Fibroblast of skin of scalp (primary cell): ENCODE results near the gene TTC21A.
"Not testable (repeated sequence)": the region's sequence is repeated elsewhere in the genome, so short reads cannot be mapped to it uniquely, and the experiment has no call there.

Source experiments
- DNase-seq: peaks from one replicate; pipeline ENCODE4 v3.0.0-alpha.2; 2013

The TTC21A gene

DNA sequence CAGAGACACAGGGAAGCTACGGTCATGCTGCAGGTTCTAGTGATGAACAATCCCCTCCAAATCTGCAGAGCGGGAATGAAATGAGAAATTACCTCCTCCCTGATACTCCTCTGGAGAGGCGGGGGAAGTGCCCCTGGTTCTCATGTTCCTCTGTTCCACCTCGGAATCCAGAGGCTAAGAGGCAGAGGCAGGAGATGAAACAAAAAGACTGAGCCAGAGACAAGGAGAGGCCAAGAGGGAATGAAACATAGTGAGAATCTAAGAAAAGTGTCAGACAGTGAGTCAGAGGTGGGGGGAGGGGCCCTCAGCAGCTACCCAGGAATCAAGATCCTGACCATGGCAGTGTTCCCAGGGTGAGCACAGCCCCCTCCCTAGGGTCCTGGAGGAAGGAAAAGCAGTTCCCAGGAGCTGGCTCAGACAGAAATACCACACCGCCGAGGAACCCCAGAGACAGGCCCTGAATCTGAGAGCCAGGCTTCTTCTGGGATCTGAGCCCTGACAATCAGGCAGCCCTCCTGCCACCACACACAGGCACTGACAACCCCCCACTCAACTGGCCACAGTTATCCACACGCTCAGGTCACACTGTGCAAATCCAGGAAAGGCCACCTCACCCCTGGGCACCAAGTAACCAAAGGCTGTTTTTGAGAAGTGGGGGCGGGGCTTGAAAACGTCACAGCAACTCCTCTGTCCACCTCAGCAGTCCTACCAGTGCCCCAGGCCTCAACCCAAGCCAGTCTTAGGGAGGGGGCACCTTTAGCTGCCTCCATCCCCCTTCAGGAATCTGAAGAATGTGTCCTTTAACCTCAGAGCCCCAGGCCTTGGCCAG is 43.5 kb downstream of the TTC21A start:
- DNase-seq: peak; percentile 100

DNA sequence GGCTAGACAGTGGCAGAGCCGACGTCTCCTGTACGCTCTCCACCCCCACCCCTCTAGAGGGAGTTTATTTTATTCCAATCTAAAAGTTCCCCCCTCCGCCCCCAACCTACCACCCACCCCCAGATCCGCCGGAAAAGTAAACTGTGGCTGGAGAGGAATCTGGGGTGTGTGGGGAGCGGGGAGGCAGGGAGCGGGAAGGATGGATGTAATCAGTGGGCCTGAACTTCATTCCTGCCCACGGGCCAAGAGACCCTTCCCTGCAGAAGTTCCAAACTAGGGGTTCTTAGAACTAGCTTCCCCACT is 46.4 kb downstream of the TTC21A start:
- DNase-seq: no peak

GRCh38 chr3:39154280-39155021 is 47.0 kb downstream of the TTC21A start:
- DNase-seq: peak; percentile 48

- no peak for DNase-seq
Observed at GRCh38 chr3:39156421-39156820, 48.9 kb downstream of the TTC21A start.

- no peak for DNase-seq
Observed at GRCh38 chr3:39157359-39157758, 49.9 kb downstream of the TTC21A start.

- DNase-seq: no peak
Observed at GRCh38 chr3:39158148-39158715, 50.8 kb downstream of the TTC21A start.

GRCh38 chr3:39164414-39164813 is 56.9 kb downstream of the TTC21A start:
- no peak for DNase-seq

DNA sequence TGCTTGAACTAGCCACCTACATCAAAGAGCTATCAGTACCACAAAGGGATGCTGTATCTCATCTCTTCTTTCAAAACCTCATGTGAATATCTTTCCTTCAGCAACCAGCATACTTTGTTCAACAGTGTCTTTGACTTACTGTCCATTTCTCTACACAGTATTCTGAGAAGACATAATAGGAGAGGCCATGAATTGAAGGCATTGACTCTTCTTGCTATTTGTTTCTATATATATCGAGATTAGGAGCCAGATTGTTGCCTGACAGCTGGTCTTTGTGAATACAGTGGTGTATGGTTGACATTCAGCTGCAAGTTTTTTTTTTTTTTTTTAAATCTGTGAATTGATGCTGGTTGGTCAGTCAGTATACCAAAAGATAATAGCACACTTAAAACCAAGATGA is 58.0 kb downstream of the TTC21A start:
- DNase-seq: no peak

DNA sequence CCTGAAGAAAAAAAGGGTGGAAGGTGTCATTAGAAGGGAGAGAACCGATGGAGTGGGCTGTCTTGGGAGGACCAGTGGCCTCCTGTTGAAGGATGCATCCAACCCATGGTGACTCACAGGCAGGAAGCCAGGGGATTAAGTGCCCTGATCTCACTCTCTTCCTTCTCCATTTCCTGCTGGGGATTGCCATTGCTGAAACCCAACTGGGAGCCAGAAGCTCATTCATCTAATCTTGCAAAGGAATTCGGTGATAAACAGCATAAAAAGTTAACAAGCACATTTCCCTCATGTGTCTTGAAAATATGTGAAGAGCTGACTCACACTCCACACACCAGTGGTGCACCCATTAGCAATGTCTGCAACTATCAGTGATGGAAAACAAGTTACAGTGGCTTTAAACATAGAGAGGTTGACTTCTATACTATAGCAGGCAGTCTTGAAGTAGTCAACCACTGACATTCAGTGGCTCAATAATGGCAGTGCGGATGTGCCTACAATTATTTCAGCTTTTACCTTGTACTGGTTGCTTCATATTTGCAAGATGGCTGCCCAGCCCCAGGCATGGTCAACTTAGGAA is 58.7 kb downstream of the TTC21A start:
- peak; percentile 97 for DNase-seq

DNA sequence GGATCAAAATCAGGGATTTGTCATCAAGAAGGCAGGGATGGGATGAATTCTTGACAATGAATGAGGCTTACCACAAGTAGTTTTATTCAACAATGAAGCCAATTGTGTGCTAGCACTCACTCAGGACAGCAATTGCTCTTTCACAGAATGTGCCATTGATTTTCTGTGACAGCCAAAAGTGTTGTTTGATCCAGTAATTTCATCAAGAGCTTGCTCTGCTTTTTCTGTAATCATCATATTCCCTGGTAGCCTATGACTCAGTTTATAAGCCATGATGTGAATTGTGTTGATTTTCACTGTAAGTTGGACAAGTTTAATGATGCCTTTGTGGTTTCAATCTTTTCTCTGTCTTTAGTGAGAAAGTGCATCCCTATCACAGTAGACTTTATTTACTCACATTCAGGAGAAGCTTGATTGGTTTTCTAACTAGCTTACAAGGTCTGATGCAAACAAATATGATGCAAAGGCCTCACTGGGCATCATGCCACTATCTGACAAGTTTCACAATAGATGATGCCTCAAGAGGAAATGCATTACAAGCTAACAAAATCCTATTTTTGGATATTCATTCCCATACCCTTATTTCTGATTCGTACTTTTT is 59.6 kb downstream of the TTC21A start:
- DNase-seq: peak; percentile 90

- DNase-seq: no peak
Observed at GRCh38 chr3:39168156-39168780, 60.8 kb downstream of the TTC21A start.

GRCh38 chr3:39169712-39170111 is 62.2 kb downstream of the TTC21A start:
- no peak for DNase-seq

- DNase-seq: no peak
Observed at GRCh38 chr3:39170461-39170860, 63.0 kb downstream of the TTC21A start.

GRCh38 chr3:39170877-39171276 is 63.4 kb downstream of the TTC21A start:
- DNase-seq: not testable (repeated sequence)

DNA sequence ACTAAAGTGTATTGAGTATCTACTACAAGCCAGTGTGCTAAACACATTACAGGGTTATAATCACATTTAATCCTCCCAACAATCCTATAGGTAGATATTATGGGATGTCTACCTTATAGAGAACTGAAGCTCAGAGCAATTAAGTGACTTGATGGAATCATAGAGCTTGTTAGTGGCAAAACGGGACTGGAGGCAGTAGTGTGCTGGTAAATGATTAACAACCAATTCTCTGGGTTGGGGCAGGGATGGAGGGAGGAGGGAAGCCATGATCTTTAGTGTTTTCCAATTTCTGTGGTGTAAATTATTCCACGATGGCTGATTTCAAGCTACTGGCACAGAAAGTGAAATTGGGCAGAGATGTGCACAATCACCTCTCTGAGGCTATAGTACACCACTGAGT is 64.4 kb downstream of the TTC21A start:
- DNase-seq: no peak

DNA sequence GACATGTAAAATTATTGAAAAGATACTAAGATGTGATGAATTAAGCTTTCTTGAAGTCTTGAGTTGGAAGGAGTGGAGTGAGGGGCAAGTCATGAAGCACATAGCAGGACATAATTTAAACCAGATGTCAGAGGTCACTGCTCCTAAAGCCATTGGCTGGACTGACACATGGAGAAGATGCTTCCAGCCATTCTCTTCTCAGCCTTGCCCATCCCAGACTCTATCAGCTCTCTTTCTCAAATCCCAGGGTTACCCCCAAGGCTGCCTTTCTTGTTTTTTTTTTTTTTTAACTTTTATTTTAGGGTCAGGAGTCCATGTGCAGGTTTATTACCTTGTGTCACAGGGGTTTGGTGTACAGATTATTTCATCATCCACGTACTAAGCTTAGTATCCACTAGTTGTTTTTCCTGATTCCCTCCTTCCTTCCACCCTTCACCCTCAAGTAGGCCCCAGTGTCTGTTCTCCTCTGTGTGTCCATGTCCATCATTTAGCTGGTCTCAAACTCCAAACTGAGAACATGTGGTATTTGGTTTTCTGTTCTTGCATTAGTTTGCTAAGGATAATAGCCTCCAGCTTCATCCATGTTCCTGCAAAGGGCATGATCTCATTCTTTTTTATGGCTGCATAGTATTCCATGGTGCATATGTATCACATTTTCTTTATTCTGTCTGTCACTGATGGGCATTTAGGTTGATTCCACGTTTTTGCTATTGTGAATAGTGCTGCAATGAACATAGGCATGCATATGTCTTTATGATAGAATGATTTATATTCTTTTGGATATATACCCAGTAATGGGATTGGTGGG is 66.0 kb downstream of the TTC21A start:
- no peak for DNase-seq

- no peak for DNase-seq
Observed at GRCh38 chr3:39176025-39176714, 68.7 kb downstream of the TTC21A start.

DNA sequence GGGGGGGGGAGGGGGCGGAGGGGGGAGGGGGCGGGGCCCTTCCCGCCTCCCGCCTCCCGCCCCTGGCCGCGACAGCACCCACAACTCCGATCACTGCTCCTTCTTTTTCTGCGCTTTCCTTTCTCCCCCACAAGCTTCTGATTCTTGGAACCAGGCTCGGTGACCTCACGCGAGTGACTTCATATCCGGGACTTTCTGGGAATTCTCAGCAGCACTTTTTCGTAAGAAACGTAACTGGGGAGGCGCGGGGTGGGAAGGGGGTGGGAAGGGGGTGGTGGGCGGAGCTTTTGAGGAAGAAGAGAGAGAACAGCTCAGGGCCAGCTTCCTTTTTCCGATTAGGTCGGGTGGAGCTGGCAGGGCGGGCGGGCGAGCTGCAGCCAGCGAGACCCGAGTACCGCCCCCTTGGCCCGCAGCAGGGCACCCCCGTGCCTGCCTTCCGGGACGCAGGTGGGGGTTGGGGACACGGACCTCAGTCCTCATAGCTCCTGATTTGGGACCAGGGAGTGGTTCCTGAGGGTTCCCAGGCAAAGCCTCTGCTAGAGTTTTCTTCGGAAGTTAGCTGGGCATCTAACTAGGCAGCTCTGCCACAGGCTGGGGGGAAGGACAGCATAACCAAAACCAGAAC is 70.3 kb downstream of the TTC21A start:
- DNase-seq: peak; percentile 95

DNA sequence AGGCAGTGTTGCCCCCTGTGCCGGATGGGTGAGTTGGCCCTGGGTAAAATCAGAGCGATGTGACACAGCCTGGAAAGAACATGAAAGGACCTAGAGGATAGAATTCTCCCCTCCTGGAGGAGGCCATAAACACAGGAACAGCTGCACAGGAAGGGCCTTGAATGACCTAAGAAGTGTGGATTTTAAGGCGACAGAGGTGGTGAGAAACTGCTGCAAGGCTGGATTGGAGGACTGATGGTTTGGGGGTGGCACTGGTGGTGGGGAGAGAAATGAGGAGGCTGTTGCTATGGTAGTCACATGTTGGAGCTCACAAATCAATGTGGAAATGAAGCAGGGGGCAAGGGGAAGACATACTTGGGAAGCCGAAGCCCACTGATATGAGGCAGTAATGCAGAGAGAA is 71.1 kb downstream of the TTC21A start:
- no peak for DNase-seq

- DNase-seq: no peak
Observed at GRCh38 chr3:39180183-39180545, 72.7 kb downstream of the TTC21A start.
